Colonic mucosa (tissue), 4 donors: ENCODE measurements around the gene SMCO4. TPM values are rescaled to one million over a fixed set of nuclear protein-coding genes. Genes with fewer than 3 reads are reported as not detected.

ENCODE experiments used
- DNase-seq: peaks from one replicate; pipeline ENCODE4 v3.0.0-alpha.2; 2020
- H3K27ac ChIP-seq: fragments of 200-600 bp; one replicate; pipeline ENCODE4 v1.8.0; 2021
- H3K27me3 ChIP-seq: fragments of 200-600 bp; one replicate; pipeline ENCODE4 v1.8.0; 2021
- H3K36me3 ChIP-seq: fragments of 200-600 bp; one replicate; pipeline ENCODE4 v1.8.0; 2021
- H3K4me1 ChIP-seq: fragments of 200-600 bp; one replicate; pipeline ENCODE4 v1.8.0; 2021; ENCODE audit warnings: mild to moderate bottlenecking
- H3K4me3 ChIP-seq: fragments of 200-600 bp; one replicate; pipeline ENCODE4 v1.8.0; 2021
- H3K9ac ChIP-seq, 2 donors: one replicate each; pipeline ENCODE4 v1.7.0; 2013; ENCODE audit warnings: control low read depth in 2 of 2, low read depth in 2 of 2, low read length in 2 of 2
- H3K9me3 ChIP-seq: fragments of 200-600 bp; one replicate; pipeline ENCODE4 v1.8.0; 2021
- intact Hi-C: fragments of 100-400 bp; cut with DNase I; formaldehyde crosslinking; loops from one replicate; pipeline ENCODE4 v1.14.1; 2022
- total RNA-seq, 2 donors: library from RNA; stranded (reverse); fragmentation: NEBNext Ultra II Directional in 1 of 2; extraction: Animal tissue kit (Norgen Biotek cat#: 25700) in 1 of 2; gene quantifications; one replicate each; pipeline ENCODE4 v1.2.1, GENCODE V29; 2021
- TF ChIP-seq, protein P1 (sequence below): fragments of 200-600 bp; IDR thresholded peaks from one replicate; pipeline ENCODE4 v1.8.0; 2022; ENCODE audit warnings: antibody characterized with exemption, mild to moderate bottlenecking
- donor health status: healthy.
- donor health status: DM: no; HTN: no; CAD: no.
- donor health status: DM: no; HTN: no; CAD: no.

The SMCO4 gene
- total RNA-seq, 2 donors from 2014 or later, result 47.2 to 73.7 TPM

DNA sequence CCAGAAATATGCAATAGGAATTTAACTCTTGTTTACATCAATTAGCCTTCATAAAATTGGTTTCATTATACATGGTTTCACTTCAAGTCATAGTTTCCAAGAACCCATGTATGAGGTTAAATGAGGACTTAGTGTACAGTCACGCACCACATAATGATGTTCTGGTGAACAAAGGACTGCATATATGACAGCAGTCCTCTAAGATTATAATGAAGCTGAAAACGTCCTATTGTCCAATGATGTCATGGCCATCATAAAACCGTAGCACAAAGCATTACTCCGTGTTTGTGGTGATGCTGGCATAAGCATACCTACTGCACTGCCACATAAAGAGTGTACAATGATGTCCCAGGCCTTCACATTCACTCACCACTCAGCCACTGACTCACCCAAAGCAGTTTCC, 31.1 kb downstream of the SMCO4 start:
- Histone ChIP-seq H3K36me3 (no peaks in the 10 kb centered on the region), H3K27ac (no peak overlapping the region), H3K4me3 (no peak overlapping the region), H3K9me3 (no peaks in the 10 kb centered on the region), H3K27me3 (no peaks in the 10 kb centered on the region), H3K4me1 (no peaks in the 10 kb centered on the region), H3K9ac (no peak overlapping the region)
- intact Hi-C loops, result no loop called here
- TF ChIP-seq, protein P1, sequence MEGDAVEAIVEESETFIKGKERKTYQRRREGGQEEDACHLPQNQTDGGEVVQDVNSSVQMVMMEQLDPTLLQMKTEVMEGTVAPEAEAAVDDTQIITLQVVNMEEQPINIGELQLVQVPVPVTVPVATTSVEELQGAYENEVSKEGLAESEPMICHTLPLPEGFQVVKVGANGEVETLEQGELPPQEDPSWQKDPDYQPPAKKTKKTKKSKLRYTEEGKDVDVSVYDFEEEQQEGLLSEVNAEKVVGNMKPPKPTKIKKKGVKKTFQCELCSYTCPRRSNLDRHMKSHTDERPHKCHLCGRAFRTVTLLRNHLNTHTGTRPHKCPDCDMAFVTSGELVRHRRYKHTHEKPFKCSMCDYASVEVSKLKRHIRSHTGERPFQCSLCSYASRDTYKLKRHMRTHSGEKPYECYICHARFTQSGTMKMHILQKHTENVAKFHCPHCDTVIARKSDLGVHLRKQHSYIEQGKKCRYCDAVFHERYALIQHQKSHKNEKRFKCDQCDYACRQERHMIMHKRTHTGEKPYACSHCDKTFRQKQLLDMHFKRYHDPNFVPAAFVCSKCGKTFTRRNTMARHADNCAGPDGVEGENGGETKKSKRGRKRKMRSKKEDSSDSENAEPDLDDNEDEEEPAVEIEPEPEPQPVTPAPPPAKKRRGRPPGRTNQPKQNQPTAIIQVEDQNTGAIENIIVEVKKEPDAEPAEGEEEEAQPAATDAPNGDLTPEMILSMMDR, result no peak
- DNase-seq, result no peak

DNA sequence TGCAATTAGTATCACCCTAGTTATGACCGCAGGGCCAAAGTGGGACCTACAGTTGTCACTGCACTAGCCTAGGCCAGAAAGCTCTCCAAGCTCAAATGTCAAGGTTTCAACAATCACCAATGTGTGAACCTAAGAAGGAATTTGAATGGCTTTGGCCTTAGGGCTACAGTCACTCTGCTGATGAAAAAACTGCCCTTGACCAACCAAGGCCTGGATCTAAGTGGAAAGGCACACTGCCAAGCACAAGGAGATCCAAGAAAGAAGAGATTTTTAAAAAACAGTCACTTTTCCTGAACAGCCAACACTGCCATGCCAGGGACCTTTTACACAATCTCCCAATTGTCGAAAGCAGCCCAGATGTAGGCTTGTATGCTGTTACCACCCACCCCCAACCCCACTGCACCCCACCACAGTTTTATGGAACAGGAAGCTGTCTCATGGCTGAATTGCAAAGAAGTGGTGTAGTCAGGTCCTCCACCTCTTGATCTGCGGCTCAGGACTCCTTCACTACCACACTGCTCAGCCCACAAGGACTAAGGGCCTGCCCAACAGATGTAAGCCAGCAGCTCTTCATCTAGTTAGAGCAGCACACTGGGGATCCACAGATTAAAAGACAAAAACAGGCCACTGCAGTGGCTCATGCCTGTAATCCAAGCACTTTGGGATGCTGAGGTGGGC, 32.9 kb downstream of the SMCO4 start:
- no peak overlapping the region for H3K4me3 ChIP-seq
- H3K4me1 ChIP-seq, result no peaks in the 10 kb centered on the region
- TF ChIP-seq, protein P1, result no peak
- no peak for DNase-seq
- intact Hi-C loops, result no loop called here
- no peak overlapping the region for H3K27ac ChIP-seq
- no peaks in the 10 kb centered on the region for H3K9me3 ChIP-seq
- H3K36me3 ChIP-seq, result no peaks in the 10 kb centered on the region
- no peaks in the 10 kb centered on the region for H3K27me3 ChIP-seq
- no peak overlapping the region for H3K9ac ChIP-seq

DNA sequence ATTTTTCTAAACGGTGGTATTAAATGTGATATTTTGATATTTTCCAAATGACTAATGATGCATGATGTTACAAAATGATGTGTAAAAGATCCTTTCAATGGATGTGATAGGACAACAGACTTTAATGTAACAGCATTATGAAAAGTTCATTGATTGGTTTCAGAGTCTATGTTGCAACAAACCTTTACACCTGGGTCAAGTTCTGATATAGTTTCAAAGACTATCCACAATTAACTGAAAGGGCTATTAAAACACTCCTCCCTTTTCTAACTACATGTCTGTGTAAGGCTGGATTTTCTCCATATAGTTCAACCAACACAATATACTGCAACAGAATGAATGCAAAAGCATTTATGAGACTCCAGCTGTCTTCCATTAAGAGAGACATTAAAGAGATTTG, 35.7 kb downstream of the SMCO4 start:
- H3K27ac ChIP-seq, result no peak overlapping the region
- no peak overlapping the region for H3K9ac ChIP-seq
- no peak for DNase-seq

DNA sequence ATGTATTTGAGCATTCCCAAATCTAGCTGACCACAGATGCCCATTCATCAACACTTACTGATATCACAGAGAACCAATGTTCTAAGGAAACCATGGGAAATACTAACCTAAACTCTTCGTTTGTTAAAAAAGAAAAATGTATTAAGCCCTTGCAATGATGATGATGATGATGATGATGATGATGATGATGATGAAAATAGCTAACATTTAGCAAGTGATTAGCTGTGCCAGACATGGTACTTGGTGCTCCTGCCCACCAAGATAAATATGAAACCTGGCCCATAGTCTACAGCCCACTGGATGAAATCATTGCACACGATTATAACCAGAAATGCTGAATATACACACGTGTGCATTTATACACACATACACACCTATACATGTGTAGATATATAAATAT, 37.5 kb downstream of the SMCO4 start:
- Histone ChIP-seq H3K9me3 (no peaks in the 10 kb centered on the region), H3K4me3 (no peak overlapping the region), H3K27ac (no peak overlapping the region), H3K4me1 (no peaks in the 10 kb centered on the region), H3K27me3 (no peaks in the 10 kb centered on the region), H3K36me3 (no peaks in the 10 kb centered on the region), H3K9ac (no peak overlapping the region)
- DNase-seq, result no peak
- TF ChIP-seq, protein P1, result no peak
- intact Hi-C loops, result no loop called here

More for the DNA sequence above, 35.7 kb downstream of the SMCO4 start:
- no peaks in the 10 kb centered on the region for H3K27me3 ChIP-seq
- no peaks in the 10 kb centered on the region for H3K4me1 ChIP-seq
- H3K9me3 ChIP-seq, result no peaks in the 10 kb centered on the region
- H3K4me3 ChIP-seq, result no peak overlapping the region
- intact Hi-C loops, result no loop called here
- TF ChIP-seq, protein P1, result no peak
- no peaks in the 10 kb centered on the region for H3K36me3 ChIP-seq

DNA sequence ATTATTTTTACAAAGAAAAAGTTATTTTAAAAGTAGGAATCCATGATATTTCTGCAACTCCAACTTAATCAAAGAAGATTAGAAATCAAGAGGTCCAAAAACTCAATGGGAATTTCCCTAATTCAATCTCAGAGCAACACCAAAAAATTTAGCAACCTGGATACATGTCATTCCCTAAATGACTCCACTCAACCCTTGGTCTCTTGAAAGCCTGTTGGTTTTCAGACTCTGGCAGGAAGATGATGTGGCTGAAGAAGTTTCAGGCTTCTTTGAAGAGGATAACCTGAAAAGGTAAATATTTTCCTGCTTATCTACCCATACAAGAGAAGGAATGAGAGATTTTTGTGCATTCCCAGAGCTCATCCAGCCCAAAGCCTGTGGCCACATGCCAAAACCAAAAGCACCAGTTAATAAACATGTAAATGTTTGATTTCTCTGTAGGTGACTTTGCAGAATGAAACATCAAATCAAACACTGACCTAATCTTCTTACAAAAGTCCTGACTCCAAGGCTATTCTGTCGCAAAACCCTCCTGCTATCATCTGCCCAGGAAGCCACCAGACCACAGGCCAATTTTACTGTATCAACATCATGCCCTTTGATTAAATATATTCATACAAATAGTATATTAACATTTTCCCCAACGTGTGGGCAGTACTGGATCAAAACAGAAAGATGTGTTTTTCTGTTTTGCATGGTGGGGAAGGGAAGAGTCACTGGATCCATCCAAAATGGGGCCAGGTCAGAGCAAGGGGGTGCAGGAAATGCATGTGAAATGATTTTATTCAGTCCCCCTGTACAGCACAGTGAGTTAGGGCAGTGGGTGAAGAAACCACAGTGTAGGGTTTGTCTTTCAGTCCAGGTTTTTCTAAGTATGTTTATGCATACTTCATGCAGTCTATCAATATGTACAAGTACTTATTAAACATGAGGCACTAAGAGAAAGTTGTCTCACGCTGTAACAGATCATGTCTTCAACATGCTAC, 38.8 kb downstream of the SMCO4 start:
- no peak overlapping the region for H3K9ac ChIP-seq
- H3K9me3 ChIP-seq, result no peaks in the 10 kb centered on the region
- no peaks in the 10 kb centered on the region for H3K4me1 ChIP-seq
- intact Hi-C loops, result no loop called here
- no peak overlapping the region for H3K4me3 ChIP-seq
- no peaks in the 10 kb centered on the region for H3K36me3 ChIP-seq
- no peak overlapping the region for H3K27ac ChIP-seq
- DNase-seq, result no peak
- H3K27me3 ChIP-seq, result no peaks in the 10 kb centered on the region
- TF ChIP-seq, protein P1, result no peak
